Stimulated activated CD4-positive, alpha-beta T cell treated with anti-CD3 and anti-CD28 coated beads, Interleukin-4, amount 100 ng/mL, for 1 hour (primary cell): Measurements from ENCODE around the gene SCRN2.

Source experiments
- DNase-seq: peaks from one replicate; pipeline ENCODE4 v3.0.0-alpha.2; 2020

Gene SCRN2

GRCh38 chr17:47819475-47819874 is 21.6 kb downstream of the SCRN2 start:
- no peak for DNase-seq

- DNase-seq: no peak
These were observed 22.9 kb downstream of the SCRN2 start for GRCh38 chr17:47818002-47818695.

GRCh38 chr17:47816947-47817346 is 24.1 kb downstream of the SCRN2 start:
- DNase-seq: no peak

GRCh38 chr17:47816111-47816735 is 24.9 kb downstream of the SCRN2 start:
- no peak for DNase-seq

GRCh38 chr17:47815106-47815918 is 25.8 kb downstream of the SCRN2 start:
- DNase-seq: no peak

GRCh38 chr17:47813512-47814031 is 27.5 kb downstream of the SCRN2 start:
- no peak for DNase-seq

GRCh38 chr17:47813077-47813476 is 28.0 kb downstream of the SCRN2 start:
- no peak for DNase-seq

- DNase-seq: no peak
These were observed 28.7 kb downstream of the SCRN2 start for GRCh38 chr17:47812146-47812920.

GRCh38 chr17:47811709-47812108 is 29.4 kb downstream of the SCRN2 start:
- no peak for DNase-seq

GRCh38 chr17:47810901-47811635 is 30.0 kb downstream of the SCRN2 start:
- no peak for DNase-seq

GRCh38 chr17:47810200-47810821 is 30.8 kb downstream of the SCRN2 start:
- DNase-seq: no peak

GRCh38 chr17:47808830-47809480 is 32.1 kb downstream of the SCRN2 start:
- DNase-seq: no peak

- no peak for DNase-seq
These were observed 32.8 kb downstream of the SCRN2 start for GRCh38 chr17:47808036-47808829.

- no peak for DNase-seq
These were observed 33.7 kb downstream of the SCRN2 start for GRCh38 chr17:47807421-47807820.

- DNase-seq: no peak
These were observed 34.2 kb downstream of the SCRN2 start for GRCh38 chr17:47806913-47807255.

- no peak for DNase-seq
These were observed 34.8 kb downstream of the SCRN2 start for GRCh38 chr17:47806026-47806912.

- no peak for DNase-seq
These were observed 36.6 kb downstream of the SCRN2 start for GRCh38 chr17:47804461-47804860.

GRCh38 chr17:47803751-47804150 is 37.3 kb downstream of the SCRN2 start:
- DNase-seq: no peak

- DNase-seq: no peak
These were observed 37.9 kb downstream of the SCRN2 start for GRCh38 chr17:47803201-47803600.
